HG02571 (cell line): ENCODE measurements around the gene POU2F1.

Source experiments
- ATAC-seq: cut with Tn5 transposase; IDR thresholded peaks from one replicate; pipeline ENCODE4 v1.9.1; 2021; ENCODE audit warnings: mild to moderate bottlenecking, moderate library complexity; ENCODE audit not compliant: unreplicated experiment

POU2F1 gene

GRCh38 chr1:167462341-167462740, 241.7 kb downstream of the POU2F1 start:
- no peak for ATAC-seq

GRCh38 chr1:167463080-167463479, 242.4 kb downstream of the POU2F1 start:
- ATAC-seq = no peak

- ATAC-seq = no peak
Observed at GRCh38 chr1:167463875-167464575, 243.3 kb downstream of the POU2F1 start.

DNA sequence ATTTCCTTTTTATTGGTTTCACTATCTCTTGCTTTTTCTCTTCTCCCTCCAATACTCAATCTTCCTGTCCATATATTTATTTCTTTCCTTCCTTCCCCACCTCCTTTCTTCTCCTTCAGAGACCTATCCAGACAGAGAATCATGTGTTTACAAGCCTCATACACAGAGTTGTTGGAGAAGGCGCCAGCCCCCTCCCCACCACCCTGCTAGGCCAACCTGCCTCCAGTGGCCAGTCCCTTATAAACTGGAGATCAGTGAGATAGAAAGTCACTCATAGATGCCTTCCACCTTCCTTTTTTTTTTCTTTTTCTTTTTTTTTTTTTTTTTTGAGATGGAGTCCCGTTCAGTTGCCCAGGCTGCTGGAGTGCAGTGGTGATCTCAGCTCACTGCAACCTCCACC, 244.3 kb downstream of the POU2F1 start:
- no peak for ATAC-seq

GRCh38 chr1:167465743-167466142, 245.1 kb downstream of the POU2F1 start:
- no peak for ATAC-seq

GRCh38 chr1:167467126-167467710, 246.5 kb downstream of the POU2F1 start:
- no peak for ATAC-seq

- ATAC-seq = no peak
Observed at GRCh38 chr1:167467752-167468151, 247.1 kb downstream of the POU2F1 start.

DNA sequence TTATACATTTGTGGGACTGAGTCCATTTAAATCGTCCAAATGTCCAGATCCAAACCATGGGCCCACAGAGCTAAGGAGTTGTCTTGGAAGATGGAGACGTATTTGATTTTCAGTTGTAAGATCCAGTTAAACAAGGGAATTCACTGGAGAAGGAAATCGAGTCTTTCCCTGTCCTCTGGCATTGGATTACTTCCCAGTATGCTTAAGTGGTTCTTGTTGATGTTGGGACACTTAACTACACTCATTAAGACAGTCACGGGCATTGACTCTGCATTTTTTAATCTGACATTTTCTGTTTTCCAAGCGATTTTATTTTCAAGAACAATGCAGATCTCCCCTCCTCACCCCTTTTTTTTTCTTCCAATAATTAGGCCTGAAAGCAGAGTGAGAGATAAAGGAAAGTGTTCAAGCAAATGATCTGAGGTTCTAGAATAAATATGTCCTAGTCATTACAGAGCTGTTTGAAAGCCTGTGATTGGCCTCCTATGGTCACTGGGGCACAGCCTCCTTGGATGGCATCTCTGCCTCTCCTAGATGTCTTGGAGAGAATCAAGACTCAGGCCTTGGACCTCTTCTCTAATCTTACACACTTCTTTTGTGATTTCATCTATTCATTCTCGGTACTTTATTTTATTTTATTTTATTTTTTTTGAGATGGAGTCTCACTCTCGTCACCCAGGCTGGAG, 248.7 kb downstream of the POU2F1 start:
- no peak for ATAC-seq

DNA sequence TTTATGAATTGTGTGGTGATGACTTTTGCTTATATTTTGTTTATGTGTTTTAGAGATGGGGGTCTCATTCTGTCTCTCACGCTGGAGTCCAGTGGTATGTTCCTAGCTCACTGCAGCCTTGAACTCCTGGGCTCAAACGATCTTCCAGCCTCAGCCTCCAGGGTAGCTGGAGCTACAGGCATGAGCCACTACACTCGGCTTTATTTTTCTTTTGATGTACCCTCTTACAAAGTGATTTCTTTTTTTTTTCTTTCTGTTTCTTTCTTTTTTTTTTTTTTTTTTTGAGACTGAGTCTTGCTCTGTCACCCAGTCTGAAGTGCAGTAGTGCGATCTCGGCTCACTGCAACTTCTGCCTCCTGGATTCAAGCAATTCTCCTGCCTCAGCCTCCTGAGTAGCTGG, 250.9 kb downstream of the POU2F1 start:
- ATAC-seq = no peak

DNA sequence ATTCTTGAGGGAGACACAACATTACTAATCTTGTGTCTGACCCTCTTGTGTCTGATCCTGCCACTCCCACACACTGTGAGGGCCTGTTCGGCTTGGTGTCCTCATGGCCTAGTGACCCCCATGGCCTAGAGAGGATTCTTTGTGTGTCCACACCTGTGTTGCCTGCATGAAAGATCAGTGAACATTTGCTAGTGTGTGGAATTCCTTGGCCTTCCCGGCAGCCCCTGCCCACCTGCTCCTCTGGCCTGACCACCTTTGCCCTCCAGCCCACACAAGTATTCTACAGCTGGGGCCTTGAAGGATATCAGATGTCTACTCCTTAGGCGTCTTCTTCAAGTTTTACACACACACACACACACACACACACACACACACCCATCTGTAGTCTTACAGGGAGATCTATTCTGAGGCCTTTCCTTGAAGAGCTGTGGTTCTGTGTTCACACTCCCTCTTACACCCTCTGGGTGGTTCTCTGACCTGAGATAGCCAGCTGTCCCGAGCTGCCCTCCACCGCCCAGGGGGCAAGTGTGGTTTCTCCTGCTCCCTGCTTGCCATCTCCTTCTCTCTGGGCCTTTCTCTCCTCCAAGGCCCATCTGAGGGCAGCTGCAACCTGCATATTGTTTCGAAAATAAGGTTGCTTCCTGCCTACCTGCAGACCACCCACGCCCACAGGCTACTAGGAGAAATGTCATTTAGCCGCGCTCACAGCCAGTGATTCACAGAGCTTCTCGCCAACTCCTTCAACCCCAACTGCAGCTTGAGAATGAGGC, 252.3 kb downstream of the POU2F1 start:
- no peak for ATAC-seq

- no peak for ATAC-seq
Observed at GRCh38 chr1:167473761-167474160, 253.1 kb downstream of the POU2F1 start.

GRCh38 chr1:167474191-167474641, 253.5 kb downstream of the POU2F1 start:
- no peak for ATAC-seq

- ATAC-seq = no peak
Observed at GRCh38 chr1:167476061-167476460, 255.4 kb downstream of the POU2F1 start.
